ENCODE measurements around the gene SPOCK1. TPM values are rescaled to one million over a fixed set of nuclear protein-coding genes. Genes with fewer than 3 reads are reported as not detected.

SPOCK1 gene
- total RNA-seq, 1 experiment from 2014 or later: 10.9 TPM

DNA sequence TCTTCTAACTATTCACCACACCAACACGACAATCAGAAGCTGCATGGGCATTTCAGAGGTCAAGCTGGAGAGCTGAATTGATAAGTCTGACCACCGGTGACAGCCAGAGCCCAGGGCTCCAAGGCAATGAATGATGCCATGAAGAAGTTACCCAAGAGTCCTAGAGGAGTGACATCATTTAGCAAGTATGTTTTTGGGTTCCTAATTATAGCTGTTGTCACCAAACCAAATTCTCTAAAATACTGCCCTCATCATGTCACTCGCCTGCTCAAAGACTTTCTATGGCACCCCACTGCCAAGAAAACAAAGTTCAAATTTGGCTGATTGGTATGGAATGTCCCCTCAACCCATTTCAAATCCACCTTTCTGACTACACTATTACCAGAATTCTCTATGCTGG lies 235.1 kb downstream of the SPOCK1 start:
- no peaks in the 10 kb centered on the region for H3K79me1 ChIP-seq (ENCODE audit: insufficient read depth, low read depth, low read length, poor library complexity, severe bottlenecking)
- H2BK12ac ChIP-seq (ENCODE audit: insufficient read length, low read depth, low read length): no peak overlapping the region
- H3K14ac ChIP-seq (ENCODE audit: insufficient read depth, low read length): no peak overlapping the region
- no peaks in the 10 kb centered on the region for H3K27me3 ChIP-seq (ENCODE audit: insufficient read depth, low read length)
- H4K20me1 ChIP-seq (ENCODE audit: control insufficient read depth, insufficient read depth, insufficient read length): no peaks in the 10 kb centered on the region
- Mint-ChIP-seq H3K4me3 (no peak overlapping the region), H3K9me3 (no peaks in the 10 kb centered on the region), H3K27ac (no peak overlapping the region), H3K4me1 (peaks cover 2 to 6% of the 10 kb centered on the region in 2 experiments; a peak in 2 of 4 replicates), H3K36me3 (ENCODE audit: insufficient read depth in 1 of 3, low read depth in 3 of 3) (no peaks in the 10 kb centered on the region; a peak in 1 of 7 replicates), H3K27me3 (ENCODE audit: low read depth) (no peaks in the 10 kb centered on the region)
- H2AFZ ChIP-seq (ENCODE audit: low read length): no peak overlapping the region
- no peak overlapping the region for H3K18ac ChIP-seq (ENCODE audit: insufficient read length, low read depth, low read length)
- no peak overlapping the region for H2BK15ac ChIP-seq (ENCODE audit: low read depth, low read length)
- H3K4me2 ChIP-seq (ENCODE audit: insufficient read depth, insufficient read length, low read length): no peak overlapping the region
- H2BK20ac ChIP-seq (ENCODE audit: low read depth, low read length, poor library complexity, severe bottlenecking): no peak overlapping the region
- no peaks in the 10 kb centered on the region for H3K9me3 ChIP-seq (ENCODE audit: control insufficient read depth, low read depth, low read length)
- no peaks in the 10 kb centered on the region for H3K4me1 ChIP-seq (ENCODE audit: insufficient read depth, low read length)
- no peak overlapping the region for H2BK5ac ChIP-seq (ENCODE audit: insufficient read length, low read length)
- no peak overlapping the region for H3K9ac ChIP-seq (ENCODE audit: extremely low read depth, insufficient read length, low read length)
- H3K4ac ChIP-seq (ENCODE audit: low read depth, low read length): no peak overlapping the region
- no peak overlapping the region for H4K5ac ChIP-seq (ENCODE audit: insufficient read length, low read depth, low read length)
- DNase-seq: no peak
- WGBS (ENCODE audit: extremely low coverage, insufficient read length, low lambda C conversion rate): no CpG with 5 or more reads among the region's 3 CpGs
- H2AK5ac ChIP-seq (ENCODE audit: insufficient read length, low read length): no peak overlapping the region
- no peak overlapping the region for H2BK120ac ChIP-seq (ENCODE audit: low read depth, low read length, poor library complexity, severe bottlenecking)
- no peak overlapping the region for H3K27ac ChIP-seq (ENCODE audit: insufficient read length, low read depth, low read length)
- H4K8ac ChIP-seq (replicated peaks; ENCODE audit: insufficient read length, low read depth, low read length): no peak overlapping the region
- TF ChIP-seq, protein P1, sequence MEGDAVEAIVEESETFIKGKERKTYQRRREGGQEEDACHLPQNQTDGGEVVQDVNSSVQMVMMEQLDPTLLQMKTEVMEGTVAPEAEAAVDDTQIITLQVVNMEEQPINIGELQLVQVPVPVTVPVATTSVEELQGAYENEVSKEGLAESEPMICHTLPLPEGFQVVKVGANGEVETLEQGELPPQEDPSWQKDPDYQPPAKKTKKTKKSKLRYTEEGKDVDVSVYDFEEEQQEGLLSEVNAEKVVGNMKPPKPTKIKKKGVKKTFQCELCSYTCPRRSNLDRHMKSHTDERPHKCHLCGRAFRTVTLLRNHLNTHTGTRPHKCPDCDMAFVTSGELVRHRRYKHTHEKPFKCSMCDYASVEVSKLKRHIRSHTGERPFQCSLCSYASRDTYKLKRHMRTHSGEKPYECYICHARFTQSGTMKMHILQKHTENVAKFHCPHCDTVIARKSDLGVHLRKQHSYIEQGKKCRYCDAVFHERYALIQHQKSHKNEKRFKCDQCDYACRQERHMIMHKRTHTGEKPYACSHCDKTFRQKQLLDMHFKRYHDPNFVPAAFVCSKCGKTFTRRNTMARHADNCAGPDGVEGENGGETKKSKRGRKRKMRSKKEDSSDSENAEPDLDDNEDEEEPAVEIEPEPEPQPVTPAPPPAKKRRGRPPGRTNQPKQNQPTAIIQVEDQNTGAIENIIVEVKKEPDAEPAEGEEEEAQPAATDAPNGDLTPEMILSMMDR (conservative IDR thresholded peaks at IDR 0.05): no peak
- H3T11ph ChIP-seq (ENCODE audit: low read length): no peak overlapping the region
- H3K23ac ChIP-seq (ENCODE audit: insufficient read length, low read depth, low read length): no peak overlapping the region
- no peaks in the 10 kb centered on the region for H3K23me2 ChIP-seq (ENCODE audit: insufficient read length, low read depth, low read length, poor library complexity, severe bottlenecking)
- no peak overlapping the region for H3K56ac ChIP-seq (ENCODE audit: insufficient read length, low read depth, low read length)
- H4K91ac ChIP-seq (ENCODE audit: insufficient read length, low read depth, low read length): no peak overlapping the region
- no peaks in the 10 kb centered on the region for H3K79me2 ChIP-seq (ENCODE audit: insufficient read depth, low read length)

All from H9 (cell line).